GM23338 (cell line): ENCODE data around the gene RNF220. TPM values are rescaled to one million over a fixed set of nuclear protein-coding genes. Genes with fewer than 3 reads are reported as not detected.

Source experiments
- ATAC-seq: fragments of 200-7000 bp; cut with Tn5 transposase; 3 replicates; pipeline ENCODE4 v1.9.1; 2020
- DNase-seq: peaks from one replicate; pipeline ENCODE4 v3.0.0-alpha.2; 2015; ENCODE audit warnings: low spot score
- H2AFZ ChIP-seq: fragments of 200-600 bp; sonication (generic); 2 replicates; pipeline ENCODE4 v1.8.0; 2016; ENCODE audit warnings: antibody characterized with exemption, mild to moderate bottlenecking, moderate library complexity
- H3F3A ChIP-seq: fragments of 200-600 bp; sonication (generic); replicated peaks from 2 replicates; pipeline ENCODE4 v1.8.0; 2017; ENCODE audit warnings: antibody characterized with exemption, mixed run types, low read depth
- H3K27ac ChIP-seq: fragments of 200-600 bp; sonication (generic); 2 replicates; pipeline ENCODE4 v1.6.1; 2016; ENCODE audit warnings: low read depth
- H3K27me3 ChIP-seq: fragments of 200-600 bp; sonication (generic); 2 replicates; pipeline ENCODE4 v1.8.0; 2016; ENCODE audit warnings: mild to moderate bottlenecking, mixed run types, moderate library complexity; ENCODE audit not compliant: insufficient read depth
- H3K36me3 ChIP-seq: fragments of 200-600 bp; sonication (generic); 2 replicates; pipeline ENCODE4 v1.8.0; 2016; ENCODE audit warnings: mild to moderate bottlenecking; ENCODE audit not compliant: insufficient read depth
- H3K4me1 ChIP-seq: fragments of 200-600 bp; sonication (generic); 2 replicates; pipeline ENCODE4 v1.8.0; 2016; ENCODE audit warnings: mild to moderate bottlenecking, moderate library complexity; ENCODE audit not compliant: insufficient read depth
- H3K4me2 ChIP-seq: fragments of 200-600 bp; sonication (generic); 2 replicates; pipeline ENCODE4 v1.7.1; 2017; ENCODE audit warnings: mixed run types
- H3K4me3 ChIP-seq: fragments of 200-600 bp; sonication (generic); 2 replicates; pipeline ENCODE4 v1.6.1; 2016; ENCODE audit warnings: mixed run types
- H3K79me2 ChIP-seq: fragments of 200-600 bp; sonication (generic); replicated peaks from 2 replicates; pipeline ENCODE4 v1.8.0; 2017; ENCODE audit warnings: mild to moderate bottlenecking; ENCODE audit not compliant: insufficient read depth
- H3K9me2 ChIP-seq: fragments of 200-600 bp; sonication (generic); 2 replicates; pipeline ENCODE4 v1.8.0; 2017; ENCODE audit not compliant: insufficient read depth
- H4K20me1 ChIP-seq: fragments of 200-600 bp; sonication (generic); replicated peaks from 2 replicates; pipeline ENCODE4 v1.8.0; 2017; ENCODE audit warnings: mild to moderate bottlenecking; ENCODE audit not compliant: insufficient read depth
- H3K27ac Mint-ChIP-seq: 2 replicates; pipeline ENCODE4 v1.8.0; 2020; ENCODE audit warnings: inconsistent platforms, mild to moderate bottlenecking, moderate library complexity, mixed read lengths
- H3K27me3 Mint-ChIP-seq: 3 replicates; pipeline ENCODE4 v1.8.0; 2022; ENCODE audit warnings: low read depth, mild to moderate bottlenecking, moderate library complexity, mixed read lengths, inconsistent platforms; ENCODE audit not compliant: insufficient read depth, poor library complexity
- H3K36me3 Mint-ChIP-seq: 3 replicates; pipeline ENCODE4 v1.8.0; 2021; ENCODE audit warnings: low read depth, mild to moderate bottlenecking, inconsistent platforms, moderate library complexity, mixed read lengths
- H3K4me1 Mint-ChIP-seq: 3 replicates; pipeline ENCODE4 v1.8.0; 2020; ENCODE audit warnings: mild to moderate bottlenecking, inconsistent platforms, mixed read lengths
- H3K4me3 Mint-ChIP-seq: 3 replicates; pipeline ENCODE4 v1.8.0; 2021; ENCODE audit warnings: moderate library complexity, mild to moderate bottlenecking, inconsistent platforms, mixed read lengths
- H3K9me3 Mint-ChIP-seq: 3 replicates; pipeline ENCODE4 v1.8.0; 2020; ENCODE audit warnings: moderate library complexity, mild to moderate bottlenecking, inconsistent platforms, mixed read lengths
- CREB1 ChIP-seq: fragments of 250-450 bp; sonication (Bioruptor Pico); IDR thresholded peaks from 2 replicates; pipeline ENCODE4 v1.5.0; 2020; ENCODE audit warnings: low read depth, mild to moderate bottlenecking, moderate library complexity
- EZH2 ChIP-seq: fragments of 200-600 bp; sonication (generic); IDR thresholded peaks from one replicate; pipeline ENCODE4 v1.8.0; 2017; ENCODE audit warnings: antibody characterized with exemption, mild to moderate bottlenecking, low read depth; ENCODE audit not compliant: unreplicated experiment
- EZH2phosphoT487 ChIP-seq: fragments of 200-600 bp; sonication (generic); IDR thresholded peaks from one replicate; pipeline ENCODE4 v1.8.1; 2018; ENCODE audit warnings: antibody characterized with exemption; ENCODE audit not compliant: unreplicated experiment
- JUNB ChIP-seq: IDR thresholded peaks from one replicate; pipeline ENCODE4 v1.6.1; 2016; ENCODE audit warnings: antibody characterized with exemption; ENCODE audit not compliant: unreplicated experiment
- NANOG ChIP-seq: IDR thresholded peaks from 2 replicates; pipeline ENCODE4 v1.6.1; 2016; ENCODE audit warnings: antibody characterized with exemption, borderline replicate concordance
- POLR2AphosphoS5 ChIP-seq: IDR thresholded peaks from 2 replicates; pipeline ENCODE4 v1.6.1; 2016; ENCODE audit warnings: antibody characterized with exemption, low read depth
- STAT1 ChIP-seq: IDR thresholded peaks from one replicate; pipeline ENCODE4 v1.6.1; 2016; ENCODE audit warnings: antibody characterized with exemption; ENCODE audit not compliant: unreplicated experiment
- ZNF114 ChIP-seq: fragments of 250-450 bp; sonication (Bioruptor Pico); IDR thresholded peaks from 2 replicates; pipeline ENCODE4 v1.5.0; 2020; ENCODE audit warnings: mild to moderate bottlenecking, moderate library complexity
- ZNF331 ChIP-seq: fragments of 250-450 bp; sonication (Bioruptor Pico); IDR thresholded peaks from 2 replicates; pipeline ENCODE4 v1.5.0; 2020; ENCODE audit warnings: low read depth, mild to moderate bottlenecking, moderate library complexity
- polyA plus RNA-seq: library from polyadenylated mRNA; unstranded; fragments of >200 nt; fragmentation: Nextera tagmentation; extraction: Ambion mirVana; gene quantifications from 2 replicates; pipeline ENCODE4 v1.2.1, GENCODE V29; 2016
- total RNA-seq: library from RNA; depleted of rRNA; stranded (reverse); fragments of >200 nt; shearing (Covaris generic); gene quantifications from 2 replicates; pipeline ENCODE4 v1.2.3, GENCODE V29; 2014
- TF ChIP-seq, protein P1 (sequence below): fragments of 250-450 bp; sonication (Bioruptor Pico); IDR thresholded peaks from 2 replicates; pipeline ENCODE4 v1.5.0; 2020; ENCODE audit warnings: mild to moderate bottlenecking, moderate library complexity
- TF ChIP-seq, protein P2 (sequence below): IDR thresholded peaks from one replicate; pipeline ENCODE4 v1.6.1; 2018; ENCODE audit warnings: antibody characterized with exemption; ENCODE audit not compliant: unreplicated experiment
- TF ChIP-seq, protein P3 (sequence below): IDR thresholded peaks from 2 replicates; pipeline ENCODE4 v1.6.1; 2016; ENCODE audit warnings: antibody characterized with exemption
- TF ChIP-seq, protein P4 (sequence below), 2 experiments: fragments of 200-600 bp in 1 of 2; sonication (generic) in 1 of 2; conservative IDR thresholded peaks; 2 replicates each; pipeline versions ENCODE4 v1.5.1 to v1.6.1; 2016 to 2017; ENCODE audit warnings: antibody characterized with exemption in 2 of 2, low read depth in 2 of 2, mild to moderate bottlenecking in 2 of 2, moderate library complexity in 1 of 2

The RNF220 gene
- total and polyA plus RNA-seq, 2 experiments from 2014 or later = 72.8 to 168 TPM

DNA sequence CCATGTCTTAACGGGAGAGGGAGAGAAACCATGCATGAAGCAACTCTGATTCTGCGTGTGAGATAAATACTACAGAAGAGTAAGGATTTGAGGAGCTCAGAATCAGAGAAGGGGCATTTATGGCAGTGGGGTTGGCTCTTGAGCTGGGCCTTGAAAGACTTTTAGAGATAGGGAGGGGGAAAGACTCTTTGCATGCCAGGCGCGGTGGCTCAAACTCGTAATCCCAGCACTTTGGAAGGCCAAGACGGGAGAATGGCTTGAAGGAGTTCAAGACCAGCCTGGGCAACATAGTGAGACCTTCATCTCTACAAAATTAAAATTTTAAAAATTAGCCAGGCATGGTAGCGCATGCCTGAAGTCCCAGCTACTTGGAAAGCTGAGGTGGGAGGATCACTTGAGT is 270.1 kb downstream of the RNF220 start:
- TF ChIP-seq, protein P1, sequence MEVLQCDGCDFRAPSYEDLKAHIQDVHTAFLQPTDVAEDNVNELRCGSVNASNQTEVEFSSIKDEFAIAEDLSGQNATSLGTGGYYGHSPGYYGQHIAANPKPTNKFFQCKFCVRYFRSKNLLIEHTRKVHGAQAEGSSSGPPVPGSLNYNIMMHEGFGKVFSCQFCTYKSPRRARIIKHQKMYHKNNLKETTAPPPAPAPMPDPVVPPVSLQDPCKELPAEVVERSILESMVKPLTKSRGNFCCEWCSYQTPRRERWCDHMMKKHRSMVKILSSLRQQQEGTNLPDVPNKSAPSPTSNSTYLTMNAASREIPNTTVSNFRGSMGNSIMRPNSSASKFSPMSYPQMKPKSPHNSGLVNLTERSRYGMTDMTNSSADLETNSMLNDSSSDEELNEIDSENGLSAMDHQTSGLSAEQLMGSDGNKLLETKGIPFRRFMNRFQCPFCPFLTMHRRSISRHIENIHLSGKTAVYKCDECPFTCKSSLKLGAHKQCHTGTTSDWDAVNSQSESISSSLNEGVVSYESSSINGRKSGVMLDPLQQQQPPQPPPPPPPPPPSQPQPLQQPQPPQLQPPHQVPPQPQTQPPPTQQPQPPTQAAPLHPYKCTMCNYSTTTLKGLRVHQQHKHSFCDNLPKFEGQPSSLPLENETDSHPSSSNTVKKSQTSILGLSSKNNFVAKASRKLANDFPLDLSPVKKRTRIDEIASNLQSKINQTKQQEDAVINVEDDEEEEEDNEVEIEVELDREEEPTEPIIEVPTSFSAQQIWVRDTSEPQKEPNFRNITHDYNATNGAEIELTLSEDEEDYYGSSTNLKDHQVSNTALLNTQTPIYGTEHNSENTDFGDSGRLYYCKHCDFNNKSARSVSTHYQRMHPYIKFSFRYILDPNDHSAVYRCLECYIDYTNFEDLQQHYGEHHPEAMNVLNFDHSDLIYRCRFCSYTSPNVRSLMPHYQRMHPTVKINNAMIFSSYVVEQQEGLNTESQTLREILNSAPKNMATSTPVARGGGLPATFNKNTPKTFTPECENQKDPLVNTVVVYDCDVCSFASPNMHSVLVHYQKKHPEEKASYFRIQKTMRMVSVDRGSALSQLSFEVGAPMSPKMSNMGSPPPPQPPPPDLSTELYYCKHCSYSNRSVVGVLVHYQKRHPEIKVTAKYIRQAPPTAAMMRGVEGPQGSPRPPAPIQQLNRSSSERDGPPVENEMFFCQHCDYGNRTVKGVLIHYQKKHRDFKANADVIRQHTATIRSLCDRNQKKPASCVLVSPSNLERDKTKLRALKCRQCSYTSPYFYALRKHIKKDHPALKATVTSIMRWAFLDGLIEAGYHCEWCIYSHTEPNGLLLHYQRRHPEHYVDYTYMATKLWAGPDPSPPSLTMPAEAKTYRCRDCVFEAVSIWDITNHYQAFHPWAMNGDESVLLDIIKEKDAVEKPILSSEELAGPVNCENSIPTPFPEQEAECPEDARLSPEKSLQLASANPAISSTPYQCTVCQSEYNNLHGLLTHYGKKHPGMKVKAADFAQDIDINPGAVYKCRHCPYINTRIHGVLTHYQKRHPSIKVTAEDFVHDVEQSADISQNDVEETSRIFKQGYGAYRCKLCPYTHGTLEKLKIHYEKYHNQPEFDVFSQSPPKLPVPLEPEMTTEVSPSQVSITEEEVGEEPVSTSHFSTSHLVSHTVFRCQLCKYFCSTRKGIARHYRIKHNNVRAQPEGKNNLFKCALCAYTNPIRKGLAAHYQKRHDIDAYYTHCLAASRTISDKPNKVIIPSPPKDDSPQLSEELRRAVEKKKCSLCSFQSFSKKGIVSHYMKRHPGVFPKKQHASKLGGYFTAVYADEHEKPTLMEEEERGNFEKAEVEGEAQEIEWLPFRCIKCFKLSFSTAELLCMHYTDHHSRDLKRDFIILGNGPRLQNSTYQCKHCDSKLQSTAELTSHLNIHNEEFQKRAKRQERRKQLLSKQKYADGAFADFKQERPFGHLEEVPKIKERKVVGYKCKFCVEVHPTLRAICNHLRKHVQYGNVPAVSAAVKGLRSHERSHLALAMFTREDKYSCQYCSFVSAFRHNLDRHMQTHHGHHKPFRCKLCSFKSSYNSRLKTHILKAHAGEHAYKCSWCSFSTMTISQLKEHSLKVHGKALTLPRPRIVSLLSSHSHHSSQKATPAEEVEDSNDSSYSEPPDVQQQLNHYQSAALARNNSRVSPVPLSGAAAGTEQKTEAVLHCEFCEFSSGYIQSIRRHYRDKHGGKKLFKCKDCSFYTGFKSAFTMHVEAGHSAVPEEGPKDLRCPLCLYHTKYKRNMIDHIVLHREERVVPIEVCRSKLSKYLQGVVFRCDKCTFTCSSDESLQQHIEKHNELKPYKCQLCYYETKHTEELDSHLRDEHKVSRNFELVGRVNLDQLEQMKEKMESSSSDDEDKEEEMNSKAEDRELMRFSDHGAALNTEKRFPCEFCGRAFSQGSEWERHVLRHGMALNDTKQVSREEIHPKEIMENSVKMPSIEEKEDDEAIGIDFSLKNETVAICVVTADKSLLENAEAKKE = no peak
- TF ChIP-seq NANOG = no peak
- no peak for TF ChIP-seq ZNF114 (CRISPR knock-in tag)
- no peak for TF ChIP-seq STAT1
- TF ChIP-seq JUNB = no peak
- TF ChIP-seq EZH2 = no peak
- TF ChIP-seq CREB1 (CRISPR knock-in tag) = no peak
- TF ChIP-seq, protein P2, sequence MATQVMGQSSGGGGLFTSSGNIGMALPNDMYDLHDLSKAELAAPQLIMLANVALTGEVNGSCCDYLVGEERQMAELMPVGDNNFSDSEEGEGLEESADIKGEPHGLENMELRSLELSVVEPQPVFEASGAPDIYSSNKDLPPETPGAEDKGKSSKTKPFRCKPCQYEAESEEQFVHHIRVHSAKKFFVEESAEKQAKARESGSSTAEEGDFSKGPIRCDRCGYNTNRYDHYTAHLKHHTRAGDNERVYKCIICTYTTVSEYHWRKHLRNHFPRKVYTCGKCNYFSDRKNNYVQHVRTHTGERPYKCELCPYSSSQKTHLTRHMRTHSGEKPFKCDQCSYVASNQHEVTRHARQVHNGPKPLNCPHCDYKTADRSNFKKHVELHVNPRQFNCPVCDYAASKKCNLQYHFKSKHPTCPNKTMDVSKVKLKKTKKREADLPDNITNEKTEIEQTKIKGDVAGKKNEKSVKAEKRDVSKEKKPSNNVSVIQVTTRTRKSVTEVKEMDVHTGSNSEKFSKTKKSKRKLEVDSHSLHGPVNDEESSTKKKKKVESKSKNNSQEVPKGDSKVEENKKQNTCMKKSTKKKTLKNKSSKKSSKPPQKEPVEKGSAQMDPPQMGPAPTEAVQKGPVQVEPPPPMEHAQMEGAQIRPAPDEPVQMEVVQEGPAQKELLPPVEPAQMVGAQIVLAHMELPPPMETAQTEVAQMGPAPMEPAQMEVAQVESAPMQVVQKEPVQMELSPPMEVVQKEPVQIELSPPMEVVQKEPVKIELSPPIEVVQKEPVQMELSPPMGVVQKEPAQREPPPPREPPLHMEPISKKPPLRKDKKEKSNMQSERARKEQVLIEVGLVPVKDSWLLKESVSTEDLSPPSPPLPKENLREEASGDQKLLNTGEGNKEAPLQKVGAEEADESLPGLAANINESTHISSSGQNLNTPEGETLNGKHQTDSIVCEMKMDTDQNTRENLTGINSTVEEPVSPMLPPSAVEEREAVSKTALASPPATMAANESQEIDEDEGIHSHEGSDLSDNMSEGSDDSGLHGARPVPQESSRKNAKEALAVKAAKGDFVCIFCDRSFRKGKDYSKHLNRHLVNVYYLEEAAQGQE = no peak
- no peak for TF ChIP-seq POLR2AphosphoS5
- TF ChIP-seq, protein P3, sequence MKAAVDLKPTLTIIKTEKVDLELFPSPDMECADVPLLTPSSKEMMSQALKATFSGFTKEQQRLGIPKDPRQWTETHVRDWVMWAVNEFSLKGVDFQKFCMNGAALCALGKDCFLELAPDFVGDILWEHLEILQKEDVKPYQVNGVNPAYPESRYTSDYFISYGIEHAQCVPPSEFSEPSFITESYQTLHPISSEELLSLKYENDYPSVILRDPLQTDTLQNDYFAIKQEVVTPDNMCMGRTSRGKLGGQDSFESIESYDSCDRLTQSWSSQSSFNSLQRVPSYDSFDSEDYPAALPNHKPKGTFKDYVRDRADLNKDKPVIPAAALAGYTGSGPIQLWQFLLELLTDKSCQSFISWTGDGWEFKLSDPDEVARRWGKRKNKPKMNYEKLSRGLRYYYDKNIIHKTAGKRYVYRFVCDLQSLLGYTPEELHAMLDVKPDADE = no peak
- no peak for TF ChIP-seq ZNF331
- TF ChIP-seq, protein P4, sequence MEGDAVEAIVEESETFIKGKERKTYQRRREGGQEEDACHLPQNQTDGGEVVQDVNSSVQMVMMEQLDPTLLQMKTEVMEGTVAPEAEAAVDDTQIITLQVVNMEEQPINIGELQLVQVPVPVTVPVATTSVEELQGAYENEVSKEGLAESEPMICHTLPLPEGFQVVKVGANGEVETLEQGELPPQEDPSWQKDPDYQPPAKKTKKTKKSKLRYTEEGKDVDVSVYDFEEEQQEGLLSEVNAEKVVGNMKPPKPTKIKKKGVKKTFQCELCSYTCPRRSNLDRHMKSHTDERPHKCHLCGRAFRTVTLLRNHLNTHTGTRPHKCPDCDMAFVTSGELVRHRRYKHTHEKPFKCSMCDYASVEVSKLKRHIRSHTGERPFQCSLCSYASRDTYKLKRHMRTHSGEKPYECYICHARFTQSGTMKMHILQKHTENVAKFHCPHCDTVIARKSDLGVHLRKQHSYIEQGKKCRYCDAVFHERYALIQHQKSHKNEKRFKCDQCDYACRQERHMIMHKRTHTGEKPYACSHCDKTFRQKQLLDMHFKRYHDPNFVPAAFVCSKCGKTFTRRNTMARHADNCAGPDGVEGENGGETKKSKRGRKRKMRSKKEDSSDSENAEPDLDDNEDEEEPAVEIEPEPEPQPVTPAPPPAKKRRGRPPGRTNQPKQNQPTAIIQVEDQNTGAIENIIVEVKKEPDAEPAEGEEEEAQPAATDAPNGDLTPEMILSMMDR (conservative IDR thresholded peaks at IDR 0.05; ENCODE audit: low read depth in 2 of 2) = no peak
- no peak for TF ChIP-seq EZH2phosphoT487
- Mint-ChIP-seq H3K27me3 (peaks cover 8% of the 10 kb centered on the region), H3K27ac (no peak overlapping the region)

More for the DNA sequence above, 270.1 kb downstream of the RNF220 start:
- no peaks in the 10 kb centered on the region; the same call in 2 of the 3 replicates for H3K36me3 Mint-ChIP-seq
- Histone ChIP-seq H2AFZ (peak overlapping the region; percentile 67), H3K4me2 (peak overlapping the region; percentile 72), H3K27me3 (no peaks in the 10 kb centered on the region), H4K20me1 (no peaks in the 10 kb centered on the region; the same call in 1 of the 2 replicates), H3K36me3 (no peaks in the 10 kb centered on the region), H3K4me1 (peaks cover 24% of the 10 kb centered on the region), H3K79me2 (no peaks in the 10 kb centered on the region), H3K9me2 (no peaks in the 10 kb centered on the region), H3F3A (0 out of 2 replicates have a peak, but pooled peaks cover 6% of the 10 kb centered on the region), H3K27ac (no peak overlapping the region), H3K4me3 (peak overlapping the region; percentile 96)
- H3K9me3 Mint-ChIP-seq = no peaks in the 10 kb centered on the region
- DNase-seq = no peak
- H3K4me3 Mint-ChIP-seq = peak overlapping the region; percentile 86
- H3K4me1 Mint-ChIP-seq = peaks cover 17% of the 10 kb centered on the region
- no peak for ATAC-seq
